ENCODE data around the gene TTYH1.

The TTYH1 gene

GRCh38 chr19:54424660-54425381 lies 9.6 kb downstream of the TTYH1 start:
- no peak for DNase-seq

GRCh38 chr19:54425382-54425723 lies 10.1 kb downstream of the TTYH1 start:
- DNase-seq, result peak; percentile 20

GRCh38 chr19:54426291-54426931 lies 11.1 kb downstream of the TTYH1 start:
- no peak for DNase-seq

GRCh38 chr19:54427586-54427985 lies 12.3 kb downstream of the TTYH1 start:
- no peak for DNase-seq

GRCh38 chr19:54428323-54429175 lies 13.3 kb downstream of the TTYH1 start:
- DNase-seq, result no peak

- no peak for DNase-seq
These were observed 13.9 kb downstream of the TTYH1 start for GRCh38 chr19:54429176-54429495.

GRCh38 chr19:54429545-54430227 lies 14.4 kb downstream of the TTYH1 start:
- DNase-seq, result no peak

GRCh38 chr19:54430306-54431254 lies 15.3 kb downstream of the TTYH1 start:
- DNase-seq, result peak; percentile 19

- no peak for DNase-seq
These were observed 16.1 kb downstream of the TTYH1 start for GRCh38 chr19:54431255-54431838.

- DNase-seq, result no peak
These were observed 17.0 kb downstream of the TTYH1 start for GRCh38 chr19:54432144-54432738.

- DNase-seq, result no peak
These were observed 18.4 kb downstream of the TTYH1 start for GRCh38 chr19:54433697-54434096.

- DNase-seq, result no peak
These were observed 19.0 kb downstream of the TTYH1 start for GRCh38 chr19:54434112-54434872.

GRCh38 chr19:54434873-54435214 lies 19.6 kb downstream of the TTYH1 start:
- DNase-seq, result no peak

- DNase-seq, result no peak
These were observed 20.3 kb downstream of the TTYH1 start for GRCh38 chr19:54435551-54436016.

GRCh38 chr19:54436031-54436523 lies 20.8 kb downstream of the TTYH1 start:
- DNase-seq, result no peak

GRCh38 chr19:54436628-54437252 lies 21.5 kb downstream of the TTYH1 start:
- DNase-seq, result no peak

- peak; percentile 65 for DNase-seq
These were observed 24.0 kb downstream of the TTYH1 start for GRCh38 chr19:54439174-54439851.

GRCh38 chr19:54440641-54441040 lies 25.4 kb downstream of the TTYH1 start:
- DNase-seq, result no peak

- no peak for DNase-seq
These were observed 29.5 kb downstream of the TTYH1 start for GRCh38 chr19:54444737-54445136.

Measured in MV-4-11 (cell line).